ENCODE data around the gene DUSP19.

Gene DUSP19

DNA sequence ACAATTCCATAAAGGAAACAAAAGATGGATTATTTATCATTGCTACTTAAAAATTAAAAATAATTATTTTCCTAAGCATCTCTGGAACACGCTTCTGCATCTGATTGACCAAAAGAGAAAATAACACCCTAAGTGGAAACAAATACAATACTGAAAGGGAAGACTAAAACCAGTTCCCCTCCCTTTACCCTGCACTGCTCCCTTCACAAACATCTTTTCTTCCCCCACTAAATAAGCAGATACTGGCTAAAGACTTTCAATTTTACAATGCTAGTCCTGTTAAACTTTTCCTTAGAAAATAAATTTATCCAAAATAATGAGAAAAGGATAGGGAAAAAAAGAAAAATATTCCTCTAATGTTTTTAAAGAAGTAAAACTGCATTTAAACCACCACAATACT, 44.6 kb upstream of the DUSP19 start:
- Histone ChIP-seq H3K36me3 (ENCODE audit: control insufficient read depth, low read length) (no peaks in the 10 kb centered on the region), H3K9me2 (replicated peaks; ENCODE audit: control insufficient read depth, low read length) (no peaks in the 10 kb centered on the region), H3K27ac (ENCODE audit: low read depth, low read length) (no peak overlapping the region), H3K79me2 (ENCODE audit: control insufficient read depth, low read length) (no peaks in the 10 kb centered on the region), H3K4me3 (ENCODE audit: low read length) (no peak overlapping the region), H3F3A (ENCODE audit: control insufficient read depth, insufficient read depth) (peaks cover 18% of the 10 kb centered on the region), H3K4me2 (ENCODE audit: low read length) (no peak overlapping the region), H3K4me1 (ENCODE audit: control insufficient read depth, low read length) (peaks cover 33% of the 10 kb centered on the region), H3K9me3 (ENCODE audit: control insufficient read depth, insufficient read depth, low read length) (no peaks in the 10 kb centered on the region), H4K20me1 (ENCODE audit: control insufficient read depth, insufficient read depth, low read depth, low read length) (peaks cover 3% of the 10 kb centered on the region; the same call in 1 of the 2 replicates), H3K27me3 (ENCODE audit: control insufficient read depth, low read length) (peaks cover 78% of the 10 kb centered on the region)
- TF ChIP-seq, protein P1, sequence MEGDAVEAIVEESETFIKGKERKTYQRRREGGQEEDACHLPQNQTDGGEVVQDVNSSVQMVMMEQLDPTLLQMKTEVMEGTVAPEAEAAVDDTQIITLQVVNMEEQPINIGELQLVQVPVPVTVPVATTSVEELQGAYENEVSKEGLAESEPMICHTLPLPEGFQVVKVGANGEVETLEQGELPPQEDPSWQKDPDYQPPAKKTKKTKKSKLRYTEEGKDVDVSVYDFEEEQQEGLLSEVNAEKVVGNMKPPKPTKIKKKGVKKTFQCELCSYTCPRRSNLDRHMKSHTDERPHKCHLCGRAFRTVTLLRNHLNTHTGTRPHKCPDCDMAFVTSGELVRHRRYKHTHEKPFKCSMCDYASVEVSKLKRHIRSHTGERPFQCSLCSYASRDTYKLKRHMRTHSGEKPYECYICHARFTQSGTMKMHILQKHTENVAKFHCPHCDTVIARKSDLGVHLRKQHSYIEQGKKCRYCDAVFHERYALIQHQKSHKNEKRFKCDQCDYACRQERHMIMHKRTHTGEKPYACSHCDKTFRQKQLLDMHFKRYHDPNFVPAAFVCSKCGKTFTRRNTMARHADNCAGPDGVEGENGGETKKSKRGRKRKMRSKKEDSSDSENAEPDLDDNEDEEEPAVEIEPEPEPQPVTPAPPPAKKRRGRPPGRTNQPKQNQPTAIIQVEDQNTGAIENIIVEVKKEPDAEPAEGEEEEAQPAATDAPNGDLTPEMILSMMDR (IDR thresholded peaks at IDR 0.05; ENCODE audit: low read depth, low read length, poor library complexity, severe bottlenecking) = no peak
- TF ChIP-seq EZH2phosphoT487 (IDR thresholded peaks at IDR 0.05; ENCODE audit: borderline replicate concordance, low read length) = no peak

DNA sequence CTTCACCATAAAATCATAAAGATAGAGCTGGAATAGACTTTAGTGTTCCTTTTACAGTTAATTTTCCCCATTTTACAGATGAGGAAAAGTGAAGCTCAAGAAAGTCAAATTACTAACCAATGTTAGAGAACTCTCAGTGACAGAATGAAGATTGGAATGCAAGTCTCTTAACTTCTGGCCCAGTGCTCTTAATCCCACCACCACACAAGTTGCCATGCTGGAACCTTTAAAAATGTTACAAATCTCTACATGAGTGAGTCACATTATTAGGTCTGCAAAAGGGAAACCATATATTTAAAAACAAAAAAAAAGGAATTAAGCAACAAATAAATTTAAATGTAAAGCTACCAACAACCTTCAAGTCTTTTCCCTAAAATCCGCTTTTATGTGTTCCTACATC, 43.7 kb upstream of the DUSP19 start:
- Histone ChIP-seq H3F3A (ENCODE audit: control insufficient read depth, insufficient read depth) (peaks cover 18% of the 10 kb centered on the region), H3K9me2 (replicated peaks; ENCODE audit: control insufficient read depth, low read length) (no peaks in the 10 kb centered on the region), H3K9me3 (ENCODE audit: control insufficient read depth, insufficient read depth, low read length) (no peaks in the 10 kb centered on the region), H4K20me1 (ENCODE audit: control insufficient read depth, insufficient read depth, low read depth, low read length) (peaks cover 3% of the 10 kb centered on the region; the same call in 1 of the 2 replicates), H3K36me3 (ENCODE audit: control insufficient read depth, low read length) (no peaks in the 10 kb centered on the region), H3K4me3 (ENCODE audit: low read length) (no peak overlapping the region), H3K27ac (ENCODE audit: low read depth, low read length) (no peak overlapping the region), H3K4me2 (ENCODE audit: low read length) (no peak overlapping the region), H3K4me1 (ENCODE audit: control insufficient read depth, low read length) (peaks cover 35% of the 10 kb centered on the region), H3K79me2 (ENCODE audit: control insufficient read depth, low read length) (no peaks in the 10 kb centered on the region), H3K27me3 (ENCODE audit: control insufficient read depth, low read length) (peaks cover 78% of the 10 kb centered on the region)
- TF ChIP-seq, protein P1 (IDR thresholded peaks at IDR 0.05; ENCODE audit: low read depth, low read length, poor library complexity, severe bottlenecking) = no peak
- TF ChIP-seq EZH2phosphoT487 (IDR thresholded peaks at IDR 0.05; ENCODE audit: borderline replicate concordance, low read length) = no peak

DNA sequence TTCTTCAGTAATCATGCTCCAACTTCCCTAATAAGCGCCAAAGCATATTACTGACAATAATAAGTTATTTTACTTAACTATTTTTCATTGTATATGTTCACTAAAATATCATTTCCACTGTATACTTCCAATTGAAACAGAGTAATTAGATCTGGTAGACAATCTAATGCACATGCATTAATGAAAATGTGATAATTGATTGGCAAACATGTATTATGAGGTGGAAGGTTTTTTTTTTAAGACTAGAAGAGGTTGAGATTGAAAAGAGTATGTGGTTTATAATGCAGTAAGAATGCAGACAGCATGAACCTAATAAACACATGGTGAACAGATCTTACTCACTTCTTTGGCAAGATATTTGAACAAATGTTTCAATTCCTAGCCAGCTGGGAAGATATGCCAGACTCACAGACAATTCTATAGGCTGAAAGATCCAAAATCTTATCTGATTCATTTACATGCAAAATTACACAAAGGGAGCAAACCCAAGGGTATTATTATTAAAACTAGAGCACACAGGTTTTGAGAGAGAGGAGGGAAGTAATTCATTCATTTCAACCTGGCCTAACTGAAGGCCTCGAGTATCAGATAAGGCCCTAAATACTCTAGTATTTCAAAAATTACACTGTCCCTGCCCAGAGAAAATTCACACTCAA, 43.1 kb upstream of the DUSP19 start:
- H3K36me3 ChIP-seq (ENCODE audit: control insufficient read depth, low read length) = no peaks in the 10 kb centered on the region

More for the DNA sequence above, 43.1 kb upstream of the DUSP19 start:
- Histone ChIP-seq H3K4me3 (ENCODE audit: low read length) (no peak overlapping the region), H3K27me3 (ENCODE audit: control insufficient read depth, low read length) (peaks cover 77% of the 10 kb centered on the region), H3K4me1 (ENCODE audit: control insufficient read depth, low read length) (peaks cover 35% of the 10 kb centered on the region), H3K27ac (ENCODE audit: low read depth, low read length) (no peak overlapping the region), H4K20me1 (ENCODE audit: control insufficient read depth, insufficient read depth, low read depth, low read length) (peaks cover 3% of the 10 kb centered on the region; the same call in 1 of the 2 replicates), H3F3A (ENCODE audit: control insufficient read depth, insufficient read depth) (peaks cover 18% of the 10 kb centered on the region), H3K9me2 (replicated peaks; ENCODE audit: control insufficient read depth, low read length) (no peaks in the 10 kb centered on the region), H3K9me3 (ENCODE audit: control insufficient read depth, insufficient read depth, low read length) (no peaks in the 10 kb centered on the region), H3K79me2 (ENCODE audit: control insufficient read depth, low read length) (no peaks in the 10 kb centered on the region), H3K4me2 (ENCODE audit: low read length) (peak overlapping the region; percentile 28)
- no peak for TF ChIP-seq EZH2phosphoT487 (IDR thresholded peaks at IDR 0.05; ENCODE audit: borderline replicate concordance, low read length)
- TF ChIP-seq, protein P1 (IDR thresholded peaks at IDR 0.05; ENCODE audit: low read depth, low read length, poor library complexity, severe bottlenecking) = no peak

Measured in DOHH2 (cell line).